OCI-LY1 (cell line): ENCODE measurements around the gene TNFAIP8.

Experiments used
- H2AFZ ChIP-seq: fragments of 200-600 bp; sonication (generic), shearing (Covaris generic); 2 replicates; pipeline ENCODE4 v1.6.0; 2014; ENCODE audit warnings: antibody characterized with exemption, mild to moderate bottlenecking, low read length
- H3F3A ChIP-seq: fragments of 200-600 bp; sonication (generic), shearing (Covaris generic); 2 replicates; pipeline ENCODE4 v1.6.0; 2014; ENCODE audit warnings: mild to moderate bottlenecking, antibody characterized with exemption, low read length, moderate library complexity; ENCODE audit not compliant: insufficient read depth
- H3K27ac ChIP-seq: fragments of 200-600 bp; sonication (generic); 2 replicates; pipeline ENCODE4 v1.5.1; 2014; ENCODE audit warnings: low read length, mixed run types, mild to moderate bottlenecking, low read depth; ENCODE audit not compliant: poor library complexity, severe bottlenecking
- H3K27me3 ChIP-seq: fragments of 200-600 bp; sonication (generic); 2 replicates; pipeline ENCODE4 v1.6.0; 2014; ENCODE audit warnings: antibody characterized with exemption, mild to moderate bottlenecking, low read length, moderate library complexity; ENCODE audit not compliant: insufficient read depth
- H3K36me3 ChIP-seq: fragments of 200-600 bp; sonication (generic); 2 replicates; pipeline ENCODE4 v1.6.1; 2014; ENCODE audit warnings: mild to moderate bottlenecking, antibody characterized with exemption, low read length, moderate library complexity, mixed read lengths; ENCODE audit not compliant: insufficient read depth
- H3K4me1 ChIP-seq: fragments of 200-600 bp; sonication (generic); 2 replicates; pipeline ENCODE4 v1.5.1; 2014; ENCODE audit warnings: mild to moderate bottlenecking, low read length, moderate library complexity; ENCODE audit not compliant: insufficient read depth, severe bottlenecking
- H3K4me2 ChIP-seq: fragments of 200-600 bp; sonication (generic), shearing (Covaris generic); 2 replicates; pipeline ENCODE4 v1.6.1; 2014; ENCODE audit warnings: low read length
- H3K4me3 ChIP-seq: fragments of 200-600 bp; sonication (generic); 2 replicates; pipeline ENCODE4 v1.5.1; 2014; ENCODE audit warnings: low read length, low read depth, mild to moderate bottlenecking, mixed read lengths; ENCODE audit not compliant: poor library complexity, severe bottlenecking
- H3K79me2 ChIP-seq: fragments of 200-600 bp; shearing (Covaris generic); 2 replicates; pipeline ENCODE4 v1.6.1; 2016; ENCODE audit warnings: mixed run types, low read length, mixed read lengths; ENCODE audit not compliant: insufficient read depth
- H3K9ac ChIP-seq: fragments of 200-600 bp; sonication (generic), shearing (Covaris generic); 2 replicates; pipeline ENCODE4 v1.6.1; 2014; ENCODE audit warnings: mild to moderate bottlenecking, low read length, mixed read lengths
- H3K9me2 ChIP-seq: fragments of 200-600 bp; sonication (generic), shearing (Covaris generic); 2 replicates; pipeline ENCODE4 v1.6.1; 2014; ENCODE audit warnings: low read depth, mild to moderate bottlenecking, low read length, mixed read lengths
- H3K9me3 ChIP-seq: fragments of 200-600 bp; shearing (Covaris generic); 2 replicates; pipeline ENCODE4 v1.6.1; 2014; ENCODE audit warnings: low read length, mixed read lengths
- H4K20me1 ChIP-seq: fragments of 200-600 bp; sonication (generic), shearing (Covaris generic); 2 replicates; pipeline ENCODE4 v1.6.0; 2016; ENCODE audit warnings: mild to moderate bottlenecking, low read length; ENCODE audit not compliant: insufficient read depth
- EZH2 ChIP-seq: fragments of 200-600 bp; sonication (generic), shearing (Covaris generic); IDR thresholded peaks from 2 replicates; pipeline ENCODE4 v1.8.0; 2017; ENCODE audit warnings: borderline replicate concordance, mixed run types, mild to moderate bottlenecking, antibody characterized with exemption, low read length, moderate library complexity, mixed read lengths
- TF ChIP-seq, protein P1 (sequence below): fragments of 200-600 bp; sonication (generic), shearing (Covaris generic); IDR thresholded peaks from 2 replicates; pipeline ENCODE4 v1.5.1; 2017; ENCODE audit warnings: mild to moderate bottlenecking, antibody characterized with exemption, low read length, moderate library complexity, mixed read lengths

The TNFAIP8 gene

DNA sequence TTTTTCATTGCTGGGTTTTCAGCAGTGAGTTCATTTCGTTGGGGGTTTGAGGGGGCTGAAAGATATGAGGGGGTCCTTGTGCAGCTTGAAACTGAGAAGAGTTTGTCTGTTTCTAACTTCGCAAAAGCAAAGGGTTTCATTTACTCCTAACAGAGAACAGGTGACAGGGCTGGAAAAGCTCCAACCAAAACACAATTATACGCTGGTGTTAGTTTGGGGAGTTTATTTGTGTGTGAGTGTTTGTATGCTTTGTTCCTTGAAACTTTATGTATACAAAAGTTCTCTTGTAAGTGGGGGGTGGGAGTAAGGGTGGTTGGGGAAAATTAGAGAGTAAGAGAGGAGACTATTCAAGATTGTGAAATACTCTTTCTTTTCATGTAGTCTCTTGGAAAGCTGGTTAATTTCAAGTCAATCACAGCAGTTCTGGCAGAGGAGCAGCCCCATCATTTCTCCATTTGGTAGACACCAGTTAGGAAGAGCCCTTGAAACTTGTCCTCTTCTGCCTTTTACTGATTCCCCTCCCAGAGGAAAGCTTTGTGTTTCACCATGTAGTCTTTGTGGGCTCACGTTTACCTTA, 881 bp downstream of the TNFAIP8 start:
- Histone ChIP-seq H3K4me3 (peak overlapping the region; percentile 80), H3F3A (0 out of 2 replicates have a peak, but pooled peaks cover 6% of the 10 kb centered on the region), H3K9me2 (no peaks in the 10 kb centered on the region), H3K9me3 (no peaks in the 10 kb centered on the region), H3K4me1 (peaks cover 95% of the 10 kb centered on the region), H3K79me2 (peaks cover 84% of the 10 kb centered on the region), H2AFZ (no peak overlapping the region), H3K27me3 (no peaks in the 10 kb centered on the region), H3K9ac (peak overlapping the region; percentile 87), H3K27ac (peak overlapping the region; percentile 97), H4K20me1 (no peaks in the 10 kb centered on the region), H3K36me3 (peaks cover 8% of the 10 kb centered on the region; the same call in 1 of the 2 replicates), H3K4me2 (peak overlapping the region; percentile 90)
- no peak for TF ChIP-seq EZH2
- TF ChIP-seq, protein P1, sequence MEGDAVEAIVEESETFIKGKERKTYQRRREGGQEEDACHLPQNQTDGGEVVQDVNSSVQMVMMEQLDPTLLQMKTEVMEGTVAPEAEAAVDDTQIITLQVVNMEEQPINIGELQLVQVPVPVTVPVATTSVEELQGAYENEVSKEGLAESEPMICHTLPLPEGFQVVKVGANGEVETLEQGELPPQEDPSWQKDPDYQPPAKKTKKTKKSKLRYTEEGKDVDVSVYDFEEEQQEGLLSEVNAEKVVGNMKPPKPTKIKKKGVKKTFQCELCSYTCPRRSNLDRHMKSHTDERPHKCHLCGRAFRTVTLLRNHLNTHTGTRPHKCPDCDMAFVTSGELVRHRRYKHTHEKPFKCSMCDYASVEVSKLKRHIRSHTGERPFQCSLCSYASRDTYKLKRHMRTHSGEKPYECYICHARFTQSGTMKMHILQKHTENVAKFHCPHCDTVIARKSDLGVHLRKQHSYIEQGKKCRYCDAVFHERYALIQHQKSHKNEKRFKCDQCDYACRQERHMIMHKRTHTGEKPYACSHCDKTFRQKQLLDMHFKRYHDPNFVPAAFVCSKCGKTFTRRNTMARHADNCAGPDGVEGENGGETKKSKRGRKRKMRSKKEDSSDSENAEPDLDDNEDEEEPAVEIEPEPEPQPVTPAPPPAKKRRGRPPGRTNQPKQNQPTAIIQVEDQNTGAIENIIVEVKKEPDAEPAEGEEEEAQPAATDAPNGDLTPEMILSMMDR = no peak

DNA sequence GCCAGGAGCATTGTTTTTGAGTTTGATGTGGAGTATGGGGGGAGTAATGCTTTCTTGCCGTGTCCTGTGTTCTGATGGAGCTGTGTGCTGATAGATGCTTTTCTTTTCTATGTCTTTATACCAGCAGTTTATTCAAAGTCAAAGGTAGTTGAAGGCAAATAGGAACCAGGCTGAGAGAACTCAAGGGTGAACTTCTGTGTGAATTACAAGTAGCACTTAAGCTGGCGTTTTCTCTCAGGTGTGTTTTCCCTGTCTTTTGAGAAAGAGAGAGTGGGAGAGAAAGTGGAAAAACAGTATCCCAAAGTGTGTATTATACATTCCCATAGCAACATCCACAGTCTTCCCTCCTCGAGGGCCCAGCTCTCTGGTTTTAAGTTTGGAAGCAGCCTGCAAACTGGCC, 1.5 kb downstream of the TNFAIP8 start:
- H2AFZ ChIP-seq = no peak overlapping the region
- peak overlapping the region; percentile 87 for H3K9ac ChIP-seq
- no peaks in the 10 kb centered on the region for H4K20me1 ChIP-seq
- peaks cover 85% of the 10 kb centered on the region for H3K79me2 ChIP-seq
- H3K36me3 ChIP-seq = peaks cover 14% of the 10 kb centered on the region; the same call in 1 of the 2 replicates
- H3K27me3 ChIP-seq = no peaks in the 10 kb centered on the region
- H3K4me3 ChIP-seq = peak overlapping the region; percentile 80
- no peaks in the 10 kb centered on the region for H3K9me2 ChIP-seq
- H3K4me2 ChIP-seq = peak overlapping the region; percentile 90
- H3K9me3 ChIP-seq = no peaks in the 10 kb centered on the region
- H3K27ac ChIP-seq = peak overlapping the region; percentile 97
- 0 out of 2 replicates have a peak, but pooled peaks cover 6% of the 10 kb centered on the region for H3F3A ChIP-seq
- peaks cover 91% of the 10 kb centered on the region for H3K4me1 ChIP-seq
- TF ChIP-seq, protein P1 = no peak
- no peak for TF ChIP-seq EZH2

DNA sequence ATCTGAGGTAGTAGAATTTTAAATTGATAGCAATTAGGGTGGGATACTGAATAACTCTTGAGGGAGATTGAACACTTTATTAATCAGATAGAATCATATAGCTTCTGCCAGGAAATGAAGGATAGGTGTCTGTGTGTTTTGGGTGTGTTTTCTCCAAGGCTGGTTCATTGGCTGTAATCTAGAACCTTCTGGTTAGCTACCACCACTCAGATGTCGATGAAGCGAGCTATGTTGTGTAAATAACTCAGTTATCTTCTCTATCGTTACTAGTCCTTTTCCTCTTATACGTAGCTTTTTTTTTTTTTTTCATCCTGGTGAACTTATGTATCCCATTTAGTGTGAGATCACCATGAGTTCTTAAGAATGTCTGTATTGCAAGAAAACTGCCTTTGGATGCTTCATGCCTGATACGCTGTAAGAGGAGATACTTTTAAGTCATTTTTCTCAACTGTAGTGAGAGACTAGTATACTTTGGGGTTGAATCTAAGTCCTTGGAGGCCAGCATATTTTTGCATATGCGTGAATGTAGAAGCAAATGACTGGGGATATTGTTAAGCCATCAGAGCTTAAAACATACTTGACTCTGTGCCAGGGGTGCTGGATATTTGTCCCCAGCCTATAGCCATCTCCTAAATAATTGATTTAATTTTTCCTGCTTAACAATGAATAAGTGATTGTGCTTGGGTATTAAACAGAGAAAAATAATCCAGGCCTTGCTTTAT, 2.1 kb downstream of the TNFAIP8 start:
- H2AFZ ChIP-seq = no peak overlapping the region
- H3K9me3 ChIP-seq = no peaks in the 10 kb centered on the region
- peak overlapping the region; percentile 90 for H3K4me2 ChIP-seq
- peak overlapping the region; percentile 97 for H3K27ac ChIP-seq
- peaks cover 85% of the 10 kb centered on the region for H3K79me2 ChIP-seq
- H3F3A ChIP-seq = 0 out of 2 replicates have a peak, but pooled peaks cover 6% of the 10 kb centered on the region
- peaks cover 84% of the 10 kb centered on the region for H3K4me1 ChIP-seq
- TF ChIP-seq EZH2 = no peak
- TF ChIP-seq, protein P1 = no peak
- H4K20me1 ChIP-seq = no peaks in the 10 kb centered on the region
- H3K36me3 ChIP-seq = peaks cover 15% of the 10 kb centered on the region; the same call in 1 of the 2 replicates
- H3K9me2 ChIP-seq = no peaks in the 10 kb centered on the region
- peak overlapping the region; percentile 87 for H3K9ac ChIP-seq
- H3K4me3 ChIP-seq = peak overlapping the region; percentile 80
- no peaks in the 10 kb centered on the region for H3K27me3 ChIP-seq
